Activated T-cell treated with anti-CD3 and anti-CD28 coated beads for 48 hours (primary cell): Measurements from ENCODE around the gene CALHM3.

Source experiments
- DNase-seq: peaks from one replicate; pipeline ENCODE4 v3.0.0-alpha.2; 2020; ENCODE audit warnings: low read depth

CALHM3 gene

DNA sequence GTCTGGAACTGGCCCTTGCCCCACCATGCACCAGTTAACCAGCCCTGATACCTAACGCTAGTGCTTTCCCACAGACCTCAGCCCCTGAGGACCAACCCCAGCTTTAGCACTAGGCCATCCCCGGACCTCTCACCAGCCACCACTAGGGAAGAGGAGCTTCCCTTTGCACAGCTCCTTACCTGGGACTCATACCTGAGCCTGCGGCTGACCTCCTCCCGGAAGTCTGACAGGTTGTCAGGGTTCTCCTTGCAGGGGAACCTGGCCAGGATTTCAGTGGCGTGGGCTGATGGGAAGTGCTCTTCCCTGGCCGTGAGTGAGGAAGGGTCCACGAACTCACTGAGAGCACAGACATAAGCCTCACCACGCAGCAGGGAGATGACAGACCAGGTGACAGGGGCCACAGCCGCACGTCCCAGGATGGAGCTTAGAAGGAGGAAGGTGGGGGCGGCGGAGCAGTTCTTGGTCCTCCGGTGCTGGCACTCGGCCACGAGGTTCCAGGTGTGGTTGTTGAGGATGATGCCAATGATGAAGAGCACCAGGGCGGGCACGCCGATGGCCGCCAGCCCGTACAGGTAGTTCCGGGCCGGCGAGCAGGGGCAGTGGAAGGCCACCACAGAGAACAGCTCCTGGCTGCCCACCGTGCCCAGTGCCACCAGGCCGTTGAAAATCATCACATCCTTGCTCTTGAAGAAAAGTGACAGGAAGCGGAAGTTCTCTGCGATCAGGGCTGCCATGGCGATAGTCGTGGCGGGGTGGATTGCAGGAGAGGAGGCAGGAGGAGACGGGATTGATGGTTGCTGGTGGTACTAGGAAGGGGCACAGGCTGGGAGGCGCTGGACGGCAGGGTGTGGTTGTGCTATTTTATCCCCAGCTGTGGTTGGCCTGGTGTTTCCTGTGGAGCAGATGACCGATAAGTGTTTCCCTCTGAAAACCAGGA lies 29.6 kb downstream of the CALHM3 start:
- DNase-seq = no peak

- no peak for DNase-seq
Observed at GRCh38 chr10:103448746-103449145, 30.3 kb downstream of the CALHM3 start.

DNA sequence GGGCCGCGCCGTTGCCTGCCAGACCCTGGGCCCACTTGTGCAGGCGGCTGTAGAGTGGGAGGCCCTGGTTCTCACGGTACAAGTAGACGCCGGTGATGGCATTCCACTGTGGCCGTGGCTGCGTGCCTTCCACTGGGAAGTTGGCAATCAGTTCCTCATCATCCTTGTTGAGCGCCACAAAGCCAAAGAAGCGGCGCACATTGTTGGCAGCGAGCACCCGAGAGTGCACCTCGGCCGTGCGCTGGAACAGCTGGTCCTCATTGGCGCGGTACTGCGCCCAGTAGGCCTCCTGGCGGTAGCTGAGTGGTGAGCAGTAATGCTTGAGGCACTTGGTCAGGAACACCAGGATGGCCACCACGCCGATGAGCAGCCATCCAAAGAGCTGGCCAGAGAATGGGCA lies 31.9 kb downstream of the CALHM3 start:
- DNase-seq = no peak

DNA sequence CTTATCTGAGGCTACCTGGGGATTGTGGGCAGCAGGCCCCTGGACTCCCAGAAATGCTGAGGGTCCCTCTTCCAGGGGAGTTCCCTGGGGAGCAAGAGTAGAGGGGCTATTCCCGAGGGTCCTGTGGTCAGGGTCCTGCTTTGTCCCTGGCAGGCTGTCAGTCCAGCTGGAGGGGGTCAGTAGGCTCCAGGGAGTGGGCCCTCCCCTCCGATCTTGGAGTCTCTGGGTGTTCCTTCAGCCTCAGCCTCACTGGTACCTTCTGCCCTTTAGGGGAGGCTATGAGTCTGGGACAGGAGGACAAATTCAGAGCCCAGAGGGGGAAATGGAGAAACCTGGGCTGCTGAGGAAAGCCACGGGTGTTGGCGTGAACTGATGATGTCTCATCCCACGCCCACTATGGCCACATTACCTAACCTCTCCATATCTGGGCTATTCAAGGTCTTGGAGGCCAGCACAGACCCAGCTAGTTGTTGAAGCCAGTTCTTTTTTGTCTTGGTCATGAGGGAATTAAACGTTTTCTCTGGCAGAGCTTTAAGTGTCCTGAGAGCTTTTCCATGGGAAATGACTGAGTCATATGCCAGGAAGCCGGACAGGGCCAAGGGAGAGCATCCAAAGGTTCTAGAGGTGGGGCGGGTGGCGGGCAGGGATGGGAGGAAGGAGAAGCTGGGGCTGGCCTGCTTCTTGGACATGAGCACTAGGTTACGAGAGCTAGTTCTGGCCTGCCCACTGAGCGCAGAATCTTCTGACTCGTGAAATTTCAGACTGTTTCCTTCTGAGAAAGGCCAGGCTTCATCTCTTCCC lies 33.1 kb downstream of the CALHM3 start:
- DNase-seq = no peak

- DNase-seq = no peak
Observed at GRCh38 chr10:103445366-103445765, 33.7 kb downstream of the CALHM3 start.

GRCh38 chr10:103444478-103444877 lies 34.6 kb downstream of the CALHM3 start:
- no peak for DNase-seq

DNA sequence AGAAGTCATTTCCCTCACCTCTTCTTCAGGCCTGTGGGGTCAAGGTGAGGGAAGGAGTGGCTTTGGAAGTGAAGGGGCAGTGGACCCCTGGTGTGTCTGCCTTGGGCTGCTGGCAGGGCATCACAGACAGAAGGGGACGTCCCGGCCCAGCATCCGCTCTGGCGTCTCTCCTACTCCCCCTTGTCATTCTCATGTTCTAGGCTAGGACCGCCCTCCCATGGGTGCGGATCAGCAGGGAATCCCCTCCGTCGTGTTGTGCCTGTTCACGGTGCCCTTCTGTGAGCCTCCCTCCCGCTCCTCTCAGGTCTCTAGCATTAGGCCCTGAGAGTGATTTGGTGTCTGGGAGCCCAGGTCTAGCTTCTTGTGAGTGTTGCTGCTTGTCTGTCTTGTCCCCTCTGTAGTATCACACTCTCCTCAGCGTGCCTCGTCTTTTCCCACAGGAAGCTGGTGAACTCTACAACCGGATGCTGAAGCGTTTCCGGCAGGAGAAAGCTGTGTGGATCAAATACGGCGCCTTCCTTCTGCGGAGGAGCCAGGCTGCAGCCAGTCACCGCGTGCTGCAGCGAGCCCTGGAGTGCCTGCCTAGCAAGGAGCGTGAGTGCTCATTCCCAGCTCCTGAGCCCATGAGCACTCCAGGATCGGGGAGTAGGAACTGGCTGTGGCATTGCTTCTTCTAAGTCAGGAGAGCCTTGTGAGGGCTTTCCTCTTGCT lies 35.4 kb downstream of the CALHM3 start:
- no peak for DNase-seq

- DNase-seq = no peak
Observed at GRCh38 chr10:103442031-103442461, 37.0 kb downstream of the CALHM3 start.

DNA sequence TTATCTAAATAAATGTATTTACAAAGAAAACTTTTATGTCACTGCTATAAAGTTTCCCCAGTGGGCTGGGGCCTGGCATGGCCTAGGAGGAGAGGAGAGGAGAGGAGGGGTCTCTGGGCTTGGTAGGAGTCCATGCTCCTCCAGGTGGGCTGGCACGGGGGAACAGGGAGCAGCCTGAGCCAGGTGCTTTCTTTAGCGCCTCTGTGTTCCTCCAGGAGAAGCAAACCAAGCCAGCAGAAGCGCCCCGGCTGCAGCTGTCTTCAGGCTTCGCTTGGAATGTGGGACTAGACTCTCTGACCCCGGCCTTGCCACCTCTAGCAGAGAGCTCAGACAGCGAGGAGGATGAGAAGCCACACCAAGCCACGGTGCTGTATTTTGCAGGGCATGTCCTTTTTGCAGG lies 37.4 kb downstream of the CALHM3 start:
- no peak for DNase-seq

DNA sequence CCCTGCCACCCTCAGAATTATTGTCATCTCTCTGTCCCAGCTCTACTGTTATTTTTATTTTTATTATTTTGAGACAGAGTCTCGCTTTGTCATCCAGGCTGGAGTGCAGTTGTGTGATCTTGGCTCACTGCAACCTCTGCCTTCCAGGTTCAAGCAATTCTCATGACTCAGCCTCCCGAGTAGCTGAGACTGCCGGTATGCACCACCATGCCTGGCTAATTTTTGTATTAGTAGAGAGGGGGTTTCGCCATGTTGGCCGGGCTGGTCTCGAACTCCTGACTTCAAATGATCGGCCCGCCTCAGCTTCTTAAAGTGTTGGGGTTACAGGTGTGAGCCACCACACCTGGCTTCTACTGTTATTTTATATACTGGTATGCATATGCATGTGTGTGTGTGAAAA lies 37.8 kb downstream of the CALHM3 start:
- no peak for DNase-seq

- DNase-seq = no peak
Observed at GRCh38 chr10:103440416-103440815, 38.6 kb downstream of the CALHM3 start.

GRCh38 chr10:103439776-103440175 lies 39.3 kb downstream of the CALHM3 start:
- no peak for DNase-seq

- DNase-seq = no peak
Observed at GRCh38 chr10:103433858-103434257, 45.2 kb downstream of the CALHM3 start.

- no peak for DNase-seq
Observed at GRCh38 chr10:103431902-103432301, 47.1 kb downstream of the CALHM3 start.

- no peak for DNase-seq
Observed at GRCh38 chr10:103429647-103430046, 49.4 kb downstream of the CALHM3 start.

DNA sequence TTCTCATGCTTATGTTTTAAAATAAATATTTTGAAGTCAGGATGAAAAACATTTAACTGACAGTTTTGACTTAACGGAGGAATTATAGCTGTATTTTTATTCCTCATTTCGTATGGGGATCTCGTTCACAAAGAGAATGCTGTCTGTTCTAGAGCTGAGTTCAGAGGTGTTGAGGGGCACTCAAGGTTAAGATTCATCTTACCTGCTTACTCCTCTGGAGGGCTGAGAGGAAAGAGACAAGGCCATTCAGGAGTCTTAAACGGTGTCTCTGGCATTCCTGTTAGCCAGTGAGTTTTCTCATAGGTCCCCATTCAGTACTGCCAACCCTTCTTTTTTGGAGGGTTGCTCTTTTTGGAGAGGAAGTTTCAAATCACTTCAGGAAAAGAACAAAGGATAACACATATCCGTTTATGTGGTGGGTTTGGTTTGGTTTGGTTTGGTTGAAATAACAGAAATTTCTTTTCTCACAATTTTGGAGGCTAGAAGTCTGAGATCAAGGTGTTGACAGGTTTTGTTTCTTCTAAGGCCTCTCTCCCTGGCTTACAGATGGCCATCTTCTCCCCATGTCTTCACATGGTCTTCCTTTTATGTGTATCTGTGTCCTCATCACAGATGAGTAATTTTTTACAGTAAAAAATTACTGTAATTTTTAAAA lies 49.9 kb downstream of the CALHM3 start:
- DNase-seq = no peak

GRCh38 chr10:103427866-103428265 lies 51.2 kb downstream of the CALHM3 start:
- DNase-seq = no peak

DNA sequence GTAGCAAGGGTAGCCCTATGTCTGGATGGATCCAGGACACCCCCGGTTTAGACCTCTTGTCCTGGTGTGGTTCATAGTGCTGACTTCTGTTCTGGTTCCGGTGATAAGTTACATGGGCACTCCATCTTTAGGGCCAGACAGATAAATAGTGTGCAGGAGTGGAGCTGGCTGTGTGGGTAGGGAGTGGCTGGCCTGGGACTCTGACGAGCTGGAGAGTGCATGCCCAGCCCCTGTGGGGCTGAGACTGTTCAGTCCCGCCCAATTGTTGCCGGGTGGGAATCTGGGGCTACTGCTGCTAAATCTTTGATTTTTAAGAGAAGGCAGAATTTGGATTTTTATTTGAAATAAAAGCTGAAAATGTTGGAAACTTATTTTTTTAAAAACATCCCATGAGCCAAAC lies 55.3 kb downstream of the CALHM3 start:
- DNase-seq = no peak
